ENCODE measurements around the gene AFF2.

- TF ChIP-seq CTCF (IDR thresholded peaks at IDR 0.05): no peak
- TF ChIP-seq EP300 (IDR thresholded peaks at IDR 0.05): no peak
- TF ChIP-seq POLR2AphosphoS5 (IDR thresholded peaks at IDR 0.05): no peak
Observed at GRCh38 chrX:148582353-148582752, 81.9 kb downstream of the AFF2 start.

All from upper lobe of left lung (tissue), 4 donors.